GF-D8 (cell line): ENCODE measurements around the gene PDE10A.
"Not testable (repeated sequence)": the region's sequence is repeated elsewhere in the genome, so short reads cannot be mapped to it uniquely, and the experiment has no call there.

Source experiments
- DNase-seq: peaks from one replicate; lab custom pipeline; 2025; lab: John Stamatoyannopoulos, UW

PDE10A gene

GRCh38 chr6:165624871-165625639 is 38.0 kb downstream of the PDE10A start:
- DNase-seq, result no peak

- no peak for DNase-seq
Observed at GRCh38 chr6:165621940-165622339, 41.1 kb downstream of the PDE10A start.

- DNase-seq, result not testable (repeated sequence)
Observed at GRCh38 chr6:165618891-165619290, 44.1 kb downstream of the PDE10A start.

- no peak for DNase-seq
Observed at GRCh38 chr6:165618241-165618640, 44.8 kb downstream of the PDE10A start.

- no peak for DNase-seq
Observed at GRCh38 chr6:165617528-165617927, 45.5 kb downstream of the PDE10A start.

GRCh38 chr6:165616116-165616515 is 46.9 kb downstream of the PDE10A start:
- no peak for DNase-seq

- no peak for DNase-seq
Observed at GRCh38 chr6:165615636-165616035, 47.4 kb downstream of the PDE10A start.

- DNase-seq, result no peak
Observed at GRCh38 chr6:165611294-165611693, 51.7 kb downstream of the PDE10A start.

GRCh38 chr6:165608577-165608976 is 54.5 kb downstream of the PDE10A start:
- not testable (repeated sequence) for DNase-seq

- DNase-seq, result no peak
Observed at GRCh38 chr6:165606740-165607008, 56.4 kb downstream of the PDE10A start.

- DNase-seq, result no peak
Observed at GRCh38 chr6:165605901-165606739, 56.9 kb downstream of the PDE10A start.

GRCh38 chr6:165605182-165605875 is 57.7 kb downstream of the PDE10A start:
- no peak for DNase-seq

- DNase-seq, result no peak
Observed at GRCh38 chr6:165602291-165602690, 60.8 kb downstream of the PDE10A start.

GRCh38 chr6:165600606-165601005 is 62.4 kb downstream of the PDE10A start:
- no peak for DNase-seq

GRCh38 chr6:165599596-165600487 is 63.2 kb downstream of the PDE10A start:
- DNase-seq, result no peak

- no peak for DNase-seq
Observed at GRCh38 chr6:165599121-165599520, 63.9 kb downstream of the PDE10A start.

- no peak for DNase-seq
Observed at GRCh38 chr6:165597821-165598220, 65.2 kb downstream of the PDE10A start.

GRCh38 chr6:165594584-165595333 is 68.3 kb downstream of the PDE10A start:
- no peak for DNase-seq

GRCh38 chr6:165592947-165593346 is 70.1 kb downstream of the PDE10A start:
- DNase-seq, result not testable (repeated sequence)

GRCh38 chr6:165588515-165588914 is 74.5 kb downstream of the PDE10A start:
- DNase-seq, result no peak

- DNase-seq, result no peak
Observed at GRCh38 chr6:165587206-165587605, 75.8 kb downstream of the PDE10A start.
